Activated naive CD8-positive, alpha-beta T cell treated with anti-CD3 and anti-CD28 coated beads, Interleukin-2, amount 50 U/mL, for 16 hours (primary cell): ENCODE results near the gene OR4E1.
"Not testable (repeated sequence)": the region's sequence is repeated elsewhere in the genome, so short reads cannot be mapped to it uniquely, and the experiment has no call there.

Source experiments
- DNase-seq: peaks from one replicate; pipeline ENCODE4 v3.0.0-alpha.2; 2020; ENCODE audit warnings: low read depth, low spot score

Gene OR4E1

GRCh38 chr14:21673718-21674117 is at the start of gene OR4E1:
Gene OR4E1, minus strand, starts transcription at chr14:21673818. Its CDS starts 2,883 bp downstream, at chr14:21670935.
- no peak for DNase-seq

GRCh38 chr14:21721504-21721903 is 47.9 kb upstream of the OR4E1 start:
- no peak for DNase-seq

GRCh38 chr14:21719841-21720240 is 46.2 kb upstream of the OR4E1 start:
- DNase-seq, result no peak

- DNase-seq, result no peak
Observed at GRCh38 chr14:21714318-21714929, 40.8 kb upstream of the OR4E1 start.

- no peak for DNase-seq
Observed at GRCh38 chr14:21712036-21712435, 38.4 kb upstream of the OR4E1 start.

GRCh38 chr14:21711360-21711961 is 37.8 kb upstream of the OR4E1 start:
- no peak for DNase-seq

- no peak for DNase-seq
Observed at GRCh38 chr14:21704338-21704737, 30.7 kb upstream of the OR4E1 start.

- no peak for DNase-seq
Observed at GRCh38 chr14:21703357-21704326, 30.0 kb upstream of the OR4E1 start.

- DNase-seq, result no peak
Observed at GRCh38 chr14:21702316-21702715, 28.7 kb upstream of the OR4E1 start.

- no peak for DNase-seq
Observed at GRCh38 chr14:21699551-21699950, 25.9 kb upstream of the OR4E1 start.

- DNase-seq, result not testable (repeated sequence)
Observed at GRCh38 chr14:21698538-21698937, 24.9 kb upstream of the OR4E1 start.

- DNase-seq, result not testable (repeated sequence)
Observed at GRCh38 chr14:21697662-21698061, 24.0 kb upstream of the OR4E1 start.

GRCh38 chr14:21694425-21694824 is 20.8 kb upstream of the OR4E1 start:
- no peak for DNase-seq

GRCh38 chr14:21686468-21686867 is 12.8 kb upstream of the OR4E1 start:
- no peak for DNase-seq

GRCh38 chr14:21680072-21680471 is 6.5 kb upstream of the OR4E1 start:
- no peak for DNase-seq

- DNase-seq, result no peak
Observed at GRCh38 chr14:21675566-21675965, 1.9 kb upstream of the OR4E1 start.

- DNase-seq, result no peak
Observed at GRCh38 chr14:21672116-21672515, 1.5 kb downstream of the OR4E1 start.

- DNase-seq, result no peak
Observed at GRCh38 chr14:21671371-21671770, 2.2 kb downstream of the OR4E1 start.

- no peak for DNase-seq
Observed at GRCh38 chr14:21669284-21669683, 4.3 kb downstream of the OR4E1 start.

GRCh38 chr14:21668377-21668776 is 5.2 kb downstream of the OR4E1 start:
- DNase-seq, result no peak

- DNase-seq, result no peak
Observed at GRCh38 chr14:21656980-21657379, 16.6 kb downstream of the OR4E1 start.

GRCh38 chr14:21654215-21654614 is 19.4 kb downstream of the OR4E1 start:
- DNase-seq, result no peak
